Smooth muscle cell (in vitro differentiated cells): ENCODE measurements around the gene TRABD. TPM values are rescaled to one million over a fixed set of nuclear protein-coding genes. Genes with fewer than 3 reads are reported as not detected.
A peak's percentile ranks its signal among the peaks of the same experiment; 100 is the strongest.

Source experiments
- DNase-seq: peaks from one replicate; lab custom pipeline; 2025; ENCODE audit not compliant: unreplicated experiment; lab: John Stamatoyannopoulos, UW
- H2AFZ ChIP-seq: fragments of 200-600 bp; sonication (generic); 2 replicates; pipeline ENCODE4 v1.6.0; 2016; ENCODE audit warnings: antibody characterized with exemption, low read depth, mild to moderate bottlenecking
- H3F3A ChIP-seq: fragments of 200-600 bp; sonication (generic); 2 replicates; pipeline ENCODE4 v1.6.0; 2017; ENCODE audit warnings: antibody characterized with exemption, low read depth
- H3K27ac ChIP-seq: fragments of 200-600 bp; sonication (generic); 2 replicates; pipeline ENCODE4 v1.5.1; 2016; ENCODE audit warnings: low read depth, mild to moderate bottlenecking
- H3K27me3 ChIP-seq: fragments of 200-600 bp; sonication (generic); 2 replicates; pipeline ENCODE4 v1.6.1; 2016; ENCODE audit warnings: low read depth, mild to moderate bottlenecking
- H3K36me3 ChIP-seq: fragments of 200-600 bp; sonication (generic); 2 replicates; pipeline ENCODE4 v1.5.1; 2016; ENCODE audit warnings: low read depth
- H3K4me1 ChIP-seq: fragments of 200-600 bp; sonication (generic); 2 replicates; pipeline ENCODE4 v1.5.1; 2016; ENCODE audit warnings: low read depth
- H3K4me2 ChIP-seq: fragments of 200-600 bp; sonication (generic); 2 replicates; pipeline ENCODE4 v1.6.0; 2016; ENCODE audit warnings: mild to moderate bottlenecking
- H3K4me3 ChIP-seq: fragments of 200-600 bp; sonication (generic); 2 replicates; pipeline ENCODE4 v1.5.1; 2016; ENCODE audit warnings: mild to moderate bottlenecking
- H3K79me2 ChIP-seq: fragments of 200-600 bp; sonication (generic); 2 replicates; pipeline ENCODE4 v1.6.0; 2016; ENCODE audit warnings: low read depth, mild to moderate bottlenecking
- H3K9ac ChIP-seq: fragments of 200-600 bp; sonication (generic); 2 replicates; pipeline ENCODE4 v1.6.0; 2016; ENCODE audit warnings: low read depth
- H3K9me3 ChIP-seq: fragments of 200-600 bp; sonication (generic); replicated peaks from 2 replicates; pipeline ENCODE4 v1.5.1; 2016; ENCODE audit warnings: low read depth
- H4K20me1 ChIP-seq: fragments of 200-600 bp; sonication (generic); 2 replicates; pipeline ENCODE4 v1.6.0; 2016; ENCODE audit warnings: low read depth
- CTCF ChIP-seq: fragments of 200-600 bp; sonication (generic); IDR thresholded peaks from 2 replicates; pipeline ENCODE4 v1.5.1; 2017; ENCODE audit warnings: borderline replicate concordance, mild to moderate bottlenecking, antibody characterized with exemption; ENCODE audit not compliant: insufficient read depth, poor library complexity, severe bottlenecking
- WGBS: methylation state at CpG from one replicate; pipeline ENCODE4 v1.1.7; 2016; ENCODE audit warnings: low lambda C conversion rate; 5-methylcytosine and 5-hydroxymethylcytosine counted together
- polyA plus RNA-seq: library from polyadenylated mRNA; unstranded; fragments of >200 nt; fragmentation: Nextera tagmentation; extraction: Ambion mirVana; gene quantifications from 2 replicates; pipeline ENCODE4 v1.2.1, GENCODE V29; 2016
- total RNA-seq: library from RNA; depleted of rRNA; stranded (reverse); fragments of >200 nt; gene quantifications from 2 replicates; pipeline ENCODE4 v1.2.3, GENCODE V29; 2014

Gene TRABD
- total and polyA plus RNA-seq, 2 experiments from 2014 or later, result 17.8 to 58.5 TPM

DNA sequence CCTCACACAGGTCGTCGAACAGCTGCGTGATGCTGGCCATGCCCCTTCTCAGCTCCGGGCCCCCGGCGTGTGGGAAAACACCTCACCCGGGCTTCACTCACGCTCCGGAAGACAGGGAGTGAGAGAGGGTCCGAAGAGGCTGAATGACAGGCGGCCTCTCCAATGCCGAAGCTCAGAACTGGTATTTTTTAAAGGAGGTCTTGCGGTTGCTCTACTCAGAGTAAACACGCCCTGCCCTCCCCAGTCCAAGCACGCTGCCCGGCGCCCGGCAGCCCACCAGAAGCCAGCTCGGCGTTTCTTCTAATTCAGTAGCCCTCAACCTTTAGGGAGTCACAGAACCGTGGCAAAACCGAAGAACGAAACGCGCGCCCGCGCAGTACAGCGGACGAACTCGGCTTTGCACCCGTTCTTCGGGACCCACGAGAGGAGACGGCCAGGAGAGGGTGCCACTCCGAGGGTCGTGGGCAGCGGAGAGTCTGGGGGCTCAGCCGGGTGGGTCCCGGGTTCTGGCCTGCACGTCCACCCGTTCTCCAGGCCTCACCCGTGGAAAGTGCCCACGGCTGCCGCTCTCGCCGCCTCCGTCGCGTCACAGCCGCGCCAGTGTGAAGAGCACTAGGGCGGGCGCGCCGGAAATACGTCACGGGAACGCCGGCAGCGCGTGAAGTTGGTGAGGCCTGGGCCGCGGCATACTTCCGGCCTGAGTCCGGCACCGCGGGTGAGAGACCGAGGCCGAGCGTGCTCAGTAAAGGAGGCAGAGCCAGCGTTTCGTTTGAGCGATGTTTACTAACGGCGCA is 58.9 kb downstream of the TRABD start, which contains the start of gene TUBGCP6:
Gene TUBGCP6, minus strand, starts transcription at position 604 of the 794 bp plus-strand sequence. Its CDS starts 564 bp downstream, at position 40.
- Histone ChIP-seq H3K79me2 (peaks cover 51% of the 10 kb centered on the region), H3K4me3 (peak within 1 kb of the TSS; percentile 90), H3K27me3 (no peaks in the 10 kb centered on the region), H3K36me3 (no peaks in the 10 kb centered on the region), H3K27ac (peak within 1 kb of the TSS; percentile 95), H3K9ac (peak within 1 kb of the TSS; percentile 96), H2AFZ (peak within 1 kb of the TSS; percentile 79), H3F3A (no peaks in the 10 kb centered on the region), H3K4me1 (peaks cover 12% of the 10 kb centered on the region), H3K4me2 (peak within 1 kb of the TSS; percentile 92), H3K9me3 (no peaks in the 10 kb centered on the region), H4K20me1 (peaks cover 42% of the 10 kb centered on the region)
- 1% methylated on average over 76 of the region's 76 CpGs for WGBS
- peak; percentile 9 for TF ChIP-seq CTCF
- peak; percentile 69 for DNase-seq

- H3K4me1 ChIP-seq, result peaks cover 18% of the 10 kb centered on the region
- no peak for DNase-seq
- H3K9me3 ChIP-seq, result no peaks in the 10 kb centered on the region
- peak overlapping the region; percentile 90 for H3K4me3 ChIP-seq
- no peaks in the 10 kb centered on the region for H3K27me3 ChIP-seq
- H2AFZ ChIP-seq, result no peak overlapping the region
- H3K79me2 ChIP-seq, result peaks cover 43% of the 10 kb centered on the region
- H3K36me3 ChIP-seq, result no peaks in the 10 kb centered on the region
- H3F3A ChIP-seq, result peaks cover 5% of the 10 kb centered on the region
- peak overlapping the region; percentile 96 for H3K9ac ChIP-seq
- WGBS, result 41% methylated on average over 18 of the region's 53 CpGs
- peaks cover 40% of the 10 kb centered on the region for H4K20me1 ChIP-seq
- TF ChIP-seq CTCF, result no peak
- peak overlapping the region; percentile 95 for H3K27ac ChIP-seq
- H3K4me2 ChIP-seq, result peak overlapping the region; percentile 92
These were observed 59.7 kb downstream of the TRABD start for GRCh38 chr22:50245214-50246072.

DNA sequence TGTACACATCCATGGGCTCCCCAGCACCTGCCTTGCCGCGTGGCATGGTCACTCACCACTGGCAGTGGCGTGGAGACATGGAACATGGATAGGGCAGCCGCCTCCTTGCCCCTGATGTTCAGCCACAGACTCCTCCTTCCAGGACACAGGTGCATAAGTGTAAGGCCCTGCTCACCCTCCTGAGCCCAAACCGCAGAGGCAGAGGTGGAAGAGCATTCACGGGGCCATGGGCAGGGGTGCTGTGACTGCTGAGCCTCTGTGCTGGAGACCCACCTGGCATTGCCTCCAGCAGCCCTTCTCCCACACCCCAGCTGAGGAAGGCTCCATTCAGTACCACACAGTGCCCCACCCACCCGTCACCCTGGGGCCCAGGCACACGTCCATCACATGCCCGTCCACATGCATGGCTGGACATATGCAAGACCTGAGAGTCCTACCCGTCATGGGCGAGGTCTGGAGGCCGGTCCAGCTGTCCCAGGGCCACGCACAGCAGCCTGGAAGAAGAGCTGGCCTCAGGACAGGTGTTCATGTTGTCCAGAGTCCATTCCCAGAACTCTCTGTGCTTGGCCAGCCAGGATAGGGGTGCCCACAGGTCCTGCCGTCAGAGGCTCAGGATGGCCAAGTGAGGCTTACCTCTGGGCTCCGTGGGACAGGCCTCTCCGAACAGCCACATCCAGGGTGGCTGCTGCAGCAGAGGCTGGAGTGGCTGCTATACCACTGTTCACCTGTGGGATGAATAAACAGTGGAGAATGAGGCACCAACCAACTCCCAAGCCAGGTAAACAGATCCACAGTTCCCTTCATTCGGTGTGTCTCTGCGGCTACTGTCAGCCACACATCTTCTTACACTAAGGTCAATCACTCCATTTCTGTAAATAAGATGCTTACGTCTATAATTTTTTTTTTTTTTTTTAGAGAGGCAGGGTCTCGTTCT is 60.8 kb downstream of the TRABD start:
- H3K4me3 ChIP-seq, result no peak overlapping the region
- H2AFZ ChIP-seq, result no peak overlapping the region
- WGBS, result 96% methylated on average over 20 of the region's 20 CpGs
- H3K9ac ChIP-seq, result no peak overlapping the region
- TF ChIP-seq CTCF, result no peak
- peaks cover 32% of the 10 kb centered on the region for H3K79me2 ChIP-seq
- peaks cover 18% of the 10 kb centered on the region for H3K4me1 ChIP-seq
- no peaks in the 10 kb centered on the region for H3K9me3 ChIP-seq
- no peak for DNase-seq
- H3K27ac ChIP-seq, result no peak overlapping the region
- H3K27me3 ChIP-seq, result no peaks in the 10 kb centered on the region
- peaks cover 13% of the 10 kb centered on the region for H3F3A ChIP-seq
- no peak overlapping the region for H3K4me2 ChIP-seq
- no peaks in the 10 kb centered on the region for H3K36me3 ChIP-seq
- peaks cover 30% of the 10 kb centered on the region for H4K20me1 ChIP-seq
